ENCODE results near the gene TTC39A.

GRCh38 chr1:51301152-51301843 lies 29.1 kb downstream of the TTC39A start:
- no peak for TF ChIP-seq REST (IDR thresholded peaks at IDR 0.05; ENCODE audit: insufficient read depth in 1 of 2, low read depth in 2 of 2, low read length in 2 of 2)
- no peak for TF ChIP-seq TAF1 (IDR thresholded peaks at IDR 0.05; ENCODE audit: borderline replicate concordance, insufficient read depth, low read length)
- TF ChIP-seq POLR2AphosphoS5 (IDR thresholded peaks at IDR 0.05; ENCODE audit: low read depth, low read length) = no peak

All from PFSK-1 (cell line).